Measurements from ENCODE around the gene MRPS5.

Gene MRPS5

GRCh38 chr2:95086017-95086416 lies 35.6 kb downstream of the MRPS5 start:
- DNase-seq = no peak

DNA sequence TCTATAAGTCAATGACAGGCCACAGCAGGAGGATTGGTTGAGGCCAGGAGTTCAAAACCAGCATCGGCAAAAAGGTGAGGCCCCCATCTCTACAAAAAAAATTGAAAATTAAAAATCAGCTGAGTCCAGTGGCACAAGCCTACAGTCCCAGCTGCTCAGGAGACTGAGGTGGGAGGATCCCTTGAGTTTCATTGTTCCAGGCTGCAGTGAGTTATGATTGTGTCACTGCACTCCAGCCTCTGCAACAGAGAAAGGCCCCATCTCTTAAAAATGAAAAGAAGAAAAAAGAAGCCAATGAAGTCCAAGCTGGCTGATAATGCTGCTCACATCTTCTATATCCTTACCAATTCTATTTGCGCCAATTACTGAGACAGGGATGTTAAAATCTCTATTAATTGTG lies 39.1 kb downstream of the MRPS5 start:
- DNase-seq = no peak

DNA sequence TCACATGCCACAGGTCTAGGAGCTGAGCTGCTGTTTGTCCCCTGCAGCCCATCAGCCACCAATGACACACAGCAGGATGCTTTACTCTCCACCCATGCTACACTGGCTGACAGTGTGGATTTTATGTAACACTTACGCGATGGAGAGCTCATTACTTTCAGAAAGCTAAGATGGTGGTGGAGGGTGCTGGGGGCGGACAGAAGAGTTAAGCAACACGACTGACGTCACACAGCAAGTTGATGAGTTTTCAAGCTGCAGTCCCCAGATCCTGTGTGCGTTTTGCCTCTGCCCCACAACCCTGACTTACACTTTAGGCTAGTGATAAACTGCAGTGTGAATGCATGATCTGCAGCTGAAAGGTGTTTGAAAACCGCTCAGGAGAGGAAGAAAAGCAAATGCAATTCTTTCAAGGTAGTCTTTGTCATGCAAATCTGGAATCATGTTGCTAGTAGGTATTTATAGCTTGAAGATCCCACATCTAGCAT lies 42.4 kb downstream of the MRPS5 start:
- no peak for DNase-seq

- DNase-seq = no peak
These were observed 43.6 kb downstream of the MRPS5 start for GRCh38 chr2:95077861-95078603.

DNA sequence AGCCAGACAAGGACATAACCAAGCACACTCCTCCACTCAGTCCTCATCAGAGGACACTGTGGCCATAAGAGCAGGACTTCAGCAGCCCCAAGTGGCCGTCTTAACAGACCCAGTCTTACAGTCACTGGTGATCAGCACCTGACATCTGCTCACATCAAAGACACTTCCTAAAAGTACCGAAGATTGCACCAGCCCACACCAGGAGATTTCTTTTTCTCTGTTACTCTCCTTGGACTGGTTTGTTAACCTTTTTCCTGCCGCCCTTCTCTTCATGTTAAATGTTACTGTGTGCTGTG lies 44.1 kb downstream of the MRPS5 start:
- DNase-seq = no peak

DNA sequence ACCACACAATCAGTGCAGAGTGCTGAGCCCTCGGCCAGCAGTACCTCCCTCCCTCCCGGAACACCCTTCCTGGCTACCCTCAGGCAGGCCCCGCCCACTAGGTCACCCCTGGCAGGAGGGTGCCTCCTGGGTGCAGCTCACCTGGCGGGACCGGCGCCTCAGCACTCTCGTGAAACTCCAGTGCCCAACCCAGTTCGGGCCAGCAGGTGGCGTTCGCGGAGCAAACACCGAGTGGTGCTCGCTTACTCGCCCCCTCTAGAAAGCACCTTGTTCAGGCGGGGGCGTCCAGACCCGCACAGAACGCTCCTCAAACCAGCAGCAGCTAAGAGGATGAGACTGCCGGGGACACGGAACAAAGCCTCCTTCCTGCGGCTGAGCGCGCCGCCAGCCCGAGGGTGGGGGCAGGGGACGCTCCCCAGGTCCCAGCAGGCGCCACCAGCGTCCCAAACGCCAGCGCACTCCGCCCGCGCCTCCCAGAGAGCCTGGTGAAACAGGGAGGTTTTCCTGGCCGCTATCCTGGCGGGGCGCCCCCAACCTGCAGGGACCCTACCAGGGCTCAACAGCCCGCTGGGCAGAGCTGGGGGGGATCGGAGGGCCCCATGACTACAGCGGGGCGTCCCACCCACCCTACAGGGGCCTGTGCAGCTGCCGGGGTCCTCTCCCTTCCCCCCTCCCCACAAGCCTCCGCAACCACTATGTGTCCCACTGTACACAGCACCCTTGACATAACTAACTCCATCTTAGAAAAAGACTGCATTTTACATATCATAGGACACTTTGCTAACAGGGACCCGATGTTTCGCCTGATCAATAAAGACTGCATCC lies 44.7 kb downstream of the MRPS5 start:
- no peak for DNase-seq

DNA sequence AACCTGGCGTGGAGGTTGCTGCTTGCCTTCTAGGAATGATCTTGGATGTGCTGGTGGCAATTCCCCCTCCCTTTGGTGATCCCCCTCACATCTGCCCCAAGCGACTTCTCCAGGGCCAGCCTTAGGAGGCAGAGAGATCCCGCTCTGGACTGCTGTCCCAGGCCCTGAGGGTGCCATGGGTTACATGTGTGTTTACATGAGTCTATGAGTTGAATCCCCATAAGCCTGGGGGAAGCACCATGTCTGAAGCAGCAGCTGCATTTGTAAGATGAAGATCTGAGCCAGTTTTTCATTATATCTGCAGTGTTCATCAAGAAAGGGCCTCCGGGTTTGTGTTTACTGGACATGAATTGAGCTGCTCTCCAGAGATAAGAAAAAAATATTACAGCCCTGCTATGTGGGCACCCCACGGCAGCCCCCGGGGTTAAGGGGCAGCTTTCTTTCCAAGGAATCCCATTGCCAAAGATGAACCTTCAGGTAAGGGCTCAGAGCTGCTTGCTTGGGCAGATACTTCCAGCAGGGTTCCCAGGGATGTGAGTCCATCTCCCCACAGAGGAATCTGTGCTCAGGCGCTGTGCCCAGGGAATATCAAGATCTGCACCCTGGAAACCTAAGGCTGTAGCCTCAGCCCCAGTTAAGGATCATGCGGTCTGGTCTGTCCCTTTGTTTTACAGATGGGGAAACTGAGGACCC lies 46.0 kb downstream of the MRPS5 start:
- no peak for DNase-seq

DNA sequence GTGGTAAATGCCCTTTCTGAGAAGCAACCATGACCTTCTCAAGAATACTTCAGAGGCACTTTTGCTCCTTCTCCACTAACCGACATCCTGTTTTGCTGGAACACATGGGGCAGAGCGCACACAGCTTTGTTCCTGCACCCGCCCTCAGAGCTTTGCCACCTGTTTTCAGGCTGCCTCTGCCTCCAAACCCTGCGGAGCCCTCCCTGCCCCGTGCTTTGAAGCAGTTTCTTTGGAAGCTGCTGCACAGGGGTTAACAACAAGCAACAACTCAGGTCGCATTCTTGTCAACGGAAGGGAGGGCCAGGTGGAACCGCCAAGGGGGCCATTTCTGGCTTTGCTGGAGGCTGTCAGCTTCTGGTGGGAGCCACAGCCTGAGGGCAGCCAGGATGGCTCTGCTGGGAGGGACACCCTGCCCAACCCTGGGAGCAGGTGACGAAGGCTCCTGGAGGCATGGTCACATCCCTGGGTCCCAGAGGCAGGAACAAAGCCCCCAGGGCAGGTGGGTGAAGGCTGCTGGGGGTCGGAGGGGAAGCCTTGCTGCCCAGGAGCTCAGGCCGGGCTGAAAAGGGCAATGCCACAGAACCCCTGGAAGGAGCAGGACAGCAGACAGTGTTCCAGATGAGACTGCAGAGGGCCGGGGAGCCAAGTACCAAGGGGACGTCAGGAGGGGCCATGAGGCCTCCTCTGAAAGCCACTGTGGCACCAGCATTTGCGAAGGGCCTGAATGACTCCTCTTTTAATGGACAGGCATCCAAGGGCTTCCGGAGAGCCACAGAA lies 46.8 kb downstream of the MRPS5 start:
- DNase-seq = no peak

GRCh38 chr2:95073856-95074662 lies 47.5 kb downstream of the MRPS5 start:
- no peak for DNase-seq

DNA sequence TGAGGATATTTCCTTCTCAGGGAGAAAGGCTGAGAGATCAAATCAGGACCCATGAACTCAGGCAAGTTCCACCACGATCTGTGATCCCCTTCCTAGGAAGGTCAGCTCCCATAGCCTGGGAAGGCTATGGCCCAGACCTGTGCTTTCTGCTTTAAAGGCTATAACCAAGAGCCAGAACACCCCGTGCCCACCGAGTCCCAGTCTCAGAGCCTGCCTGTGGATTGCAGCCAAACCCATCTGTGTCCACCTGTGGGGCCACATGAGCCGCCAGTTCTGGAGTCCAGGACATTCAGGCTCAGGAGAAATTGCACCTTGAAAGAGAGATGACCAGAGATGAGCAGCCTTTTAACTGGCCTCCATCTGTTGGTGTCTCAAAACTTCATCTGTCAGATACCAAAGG lies 49.2 kb downstream of the MRPS5 start:
- no peak for DNase-seq

DNA sequence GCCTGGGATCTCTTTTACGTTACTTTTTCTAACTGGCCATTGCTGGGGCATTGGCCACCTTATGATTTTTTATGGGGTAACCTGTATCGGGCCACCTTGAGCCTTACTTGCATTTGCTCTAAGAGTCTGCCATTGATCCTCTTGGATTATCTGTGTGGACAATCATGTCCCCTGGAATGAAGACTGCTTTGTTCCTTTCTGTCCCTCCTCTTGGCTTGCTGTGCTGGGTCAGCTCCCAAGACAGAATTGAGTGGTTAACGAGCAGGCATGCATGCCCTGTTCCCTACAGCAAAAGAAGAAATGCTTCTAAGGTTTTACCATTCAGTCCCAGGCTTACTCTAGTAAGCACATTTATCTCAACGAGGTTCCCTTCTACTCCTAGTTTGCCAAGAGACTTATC lies 49.8 kb downstream of the MRPS5 start:
- DNase-seq = no peak

- DNase-seq = no peak
These were observed 52.1 kb downstream of the MRPS5 start for GRCh38 chr2:95069465-95069864.

DNA sequence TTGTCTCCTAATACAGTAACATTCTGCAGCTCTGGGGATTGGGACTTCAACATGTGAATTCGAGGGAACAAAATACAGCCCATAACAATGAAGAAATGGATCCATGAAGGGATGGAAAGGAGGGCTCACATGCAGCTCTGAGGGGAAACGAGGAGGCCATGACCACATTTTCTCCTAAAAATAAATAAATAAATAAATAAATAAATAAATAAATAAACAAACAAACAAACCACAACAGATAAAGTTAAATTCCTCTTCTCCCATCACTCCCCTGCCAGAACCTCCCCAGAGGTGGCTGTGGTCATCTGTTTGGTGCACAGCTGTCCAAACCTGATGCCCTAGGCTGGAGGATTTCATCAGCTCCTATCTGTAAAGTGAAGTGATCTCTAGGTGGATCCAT lies 53.4 kb downstream of the MRPS5 start:
- no peak for DNase-seq

DNA sequence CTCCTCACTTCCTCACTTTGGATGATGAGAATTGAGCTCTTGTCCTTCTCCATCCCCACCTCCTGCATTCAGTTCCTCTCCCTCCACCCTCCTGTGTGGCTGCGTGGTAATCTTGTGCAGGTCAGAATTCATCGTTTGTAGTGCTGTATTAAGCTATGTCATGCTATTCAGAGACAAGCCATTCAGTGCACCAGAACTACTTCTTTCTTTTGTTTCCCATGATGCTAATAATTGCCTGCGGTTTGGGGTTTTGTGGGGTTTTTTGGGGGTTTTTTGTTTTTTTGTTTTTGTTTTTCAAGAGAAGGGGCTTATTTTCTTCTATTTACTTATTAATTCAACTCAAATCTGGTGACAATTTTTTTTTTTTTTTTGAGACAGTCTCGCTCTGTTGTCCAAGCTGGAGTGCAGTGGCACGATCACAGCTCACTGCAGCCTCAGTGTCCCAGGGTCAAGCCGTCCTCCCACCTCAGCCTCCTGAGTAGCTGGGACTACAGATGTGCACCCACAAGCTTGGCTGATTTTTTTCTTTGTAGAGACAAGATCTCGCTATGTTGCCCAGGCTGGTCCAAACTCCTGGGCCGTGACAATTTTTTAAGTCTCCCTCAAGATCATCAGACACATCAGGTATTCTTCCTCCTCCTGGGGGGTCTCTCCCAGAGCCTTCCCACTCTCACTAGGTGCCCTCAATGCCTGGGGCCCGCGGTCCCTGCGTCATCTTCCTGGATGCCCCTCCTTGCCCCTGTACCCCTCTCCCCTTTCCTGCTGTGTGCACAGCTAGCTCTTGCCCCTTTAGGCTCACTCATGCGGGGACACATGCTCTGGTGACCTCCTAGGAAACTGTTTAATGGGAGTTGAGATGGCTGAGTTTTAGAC lies 58.3 kb downstream of the MRPS5 start:
- DNase-seq = no peak

DNA sequence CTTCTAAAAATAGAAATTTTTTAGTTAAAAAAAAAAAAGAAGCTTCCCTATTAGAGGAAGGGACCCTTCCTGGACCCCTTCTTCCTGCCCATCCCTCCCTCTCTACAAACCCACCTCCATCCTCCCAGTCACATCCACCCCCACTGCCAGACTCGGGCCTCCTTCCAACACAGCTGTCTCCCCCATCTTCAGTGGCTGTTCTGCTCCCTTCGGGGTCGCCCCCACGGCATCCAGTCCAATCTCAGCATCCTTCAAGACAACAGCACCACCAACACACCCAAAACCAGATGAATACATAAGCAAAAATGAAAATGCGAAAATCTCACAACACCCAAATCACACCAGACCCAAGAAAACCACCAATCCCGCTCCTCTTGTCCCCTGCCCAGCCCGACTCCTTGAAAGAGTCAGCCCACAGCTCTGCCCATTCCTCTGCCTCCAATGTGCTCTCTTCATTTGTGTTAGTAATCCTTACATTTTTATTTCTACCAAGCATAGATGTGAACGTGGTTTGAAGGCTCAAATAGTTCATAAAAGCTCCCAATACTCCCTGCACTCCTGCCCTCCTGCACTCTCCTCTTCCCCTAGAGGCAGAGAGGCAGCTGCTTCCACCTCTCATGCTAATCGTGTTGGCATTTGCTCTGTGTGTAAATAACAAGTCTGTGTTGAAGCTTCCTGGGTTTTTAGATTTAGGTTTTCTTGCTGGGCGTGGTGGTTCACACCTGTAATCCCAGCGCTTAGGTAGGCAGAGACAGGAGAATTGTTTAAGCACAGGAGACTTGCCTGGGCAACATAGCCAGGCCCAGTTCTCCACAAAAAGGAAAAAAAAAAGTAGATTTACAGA lies 59.1 kb downstream of the MRPS5 start:
- no peak for DNase-seq

GRCh38 chr2:95061601-95062183 lies 59.9 kb downstream of the MRPS5 start:
- DNase-seq = no peak

- no peak for DNase-seq
These were observed 60.5 kb downstream of the MRPS5 start for GRCh38 chr2:95061119-95061512.

- no peak for DNase-seq
These were observed 61.0 kb downstream of the MRPS5 start for GRCh38 chr2:95060446-95061118.
